PC-9 (cell line): ENCODE results near the gene COL16A1.

ENCODE experiments used
- EZH2 ChIP-seq: fragments of 200-600 bp; sonication (generic); IDR thresholded peaks from 2 replicates; pipeline ENCODE4 v1.8.0; 2017; ENCODE audit warnings: antibody characterized with exemption, low read depth
- TF ChIP-seq, protein P1 (sequence below): fragments of 200-600 bp; sonication (generic); conservative IDR thresholded peaks from 2 replicates; pipeline ENCODE4 v1.6.1; 2017; ENCODE audit warnings: mixed run types, antibody characterized with exemption, mild to moderate bottlenecking, moderate library complexity

DNA sequence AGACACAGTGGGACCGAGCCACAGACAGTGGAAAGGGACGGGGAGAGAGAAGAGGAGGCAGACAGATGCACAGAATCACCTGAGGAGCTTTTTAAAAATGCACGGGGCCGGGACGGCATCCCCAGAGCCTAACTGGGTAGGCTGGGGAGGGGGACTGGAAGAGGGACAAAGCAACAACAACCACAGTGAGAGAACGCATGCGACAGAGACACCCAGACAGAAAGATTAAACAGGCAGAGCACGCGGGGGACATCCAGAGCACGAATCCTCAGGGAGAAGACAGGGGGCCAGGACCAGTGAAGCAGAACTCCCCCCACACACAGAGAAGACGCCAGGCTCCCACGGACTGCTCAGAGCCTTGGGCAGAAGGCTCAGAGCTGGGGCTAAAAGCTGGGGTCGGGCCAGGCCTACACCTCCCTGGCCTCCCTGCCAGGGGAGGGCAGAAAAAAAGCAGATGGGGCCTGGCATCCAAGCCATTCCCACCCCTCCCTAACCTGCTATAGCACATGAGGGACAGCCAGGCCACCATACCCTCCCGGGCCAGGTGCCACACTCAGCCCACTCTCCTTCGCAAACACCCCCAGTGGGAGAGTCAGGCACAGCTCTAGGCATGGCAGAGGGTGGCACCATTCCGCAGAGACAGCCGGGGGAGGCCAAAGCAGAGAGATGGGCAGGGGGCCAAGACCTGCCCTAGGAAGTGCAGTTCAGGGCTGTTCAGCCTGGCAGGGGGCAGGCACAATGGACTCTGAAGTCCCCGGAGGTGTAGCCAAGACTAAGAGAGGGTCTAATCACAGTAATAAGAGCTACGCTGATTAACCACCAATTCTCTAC is 29.8 kb upstream of the COL16A1 start:
- TF ChIP-seq, protein P1, sequence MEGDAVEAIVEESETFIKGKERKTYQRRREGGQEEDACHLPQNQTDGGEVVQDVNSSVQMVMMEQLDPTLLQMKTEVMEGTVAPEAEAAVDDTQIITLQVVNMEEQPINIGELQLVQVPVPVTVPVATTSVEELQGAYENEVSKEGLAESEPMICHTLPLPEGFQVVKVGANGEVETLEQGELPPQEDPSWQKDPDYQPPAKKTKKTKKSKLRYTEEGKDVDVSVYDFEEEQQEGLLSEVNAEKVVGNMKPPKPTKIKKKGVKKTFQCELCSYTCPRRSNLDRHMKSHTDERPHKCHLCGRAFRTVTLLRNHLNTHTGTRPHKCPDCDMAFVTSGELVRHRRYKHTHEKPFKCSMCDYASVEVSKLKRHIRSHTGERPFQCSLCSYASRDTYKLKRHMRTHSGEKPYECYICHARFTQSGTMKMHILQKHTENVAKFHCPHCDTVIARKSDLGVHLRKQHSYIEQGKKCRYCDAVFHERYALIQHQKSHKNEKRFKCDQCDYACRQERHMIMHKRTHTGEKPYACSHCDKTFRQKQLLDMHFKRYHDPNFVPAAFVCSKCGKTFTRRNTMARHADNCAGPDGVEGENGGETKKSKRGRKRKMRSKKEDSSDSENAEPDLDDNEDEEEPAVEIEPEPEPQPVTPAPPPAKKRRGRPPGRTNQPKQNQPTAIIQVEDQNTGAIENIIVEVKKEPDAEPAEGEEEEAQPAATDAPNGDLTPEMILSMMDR: no peak
- TF ChIP-seq EZH2: no peak
